Stimulated activated CD4-positive, alpha-beta T cell treated with anti-CD3 and anti-CD28 coated beads, Interleukin-12 subunit alpha, Interleukin-12 subunit beta, amount 100 ng/mL, for 24 hours (primary cell): ENCODE results near the gene SHLD1.

ENCODE experiments used
- DNase-seq, 2 experiments: peaks; one replicate each; pipeline ENCODE4 v3.0.0-alpha.2; 2020; ENCODE audit warnings: low read depth in 2 of 2

Gene SHLD1

DNA sequence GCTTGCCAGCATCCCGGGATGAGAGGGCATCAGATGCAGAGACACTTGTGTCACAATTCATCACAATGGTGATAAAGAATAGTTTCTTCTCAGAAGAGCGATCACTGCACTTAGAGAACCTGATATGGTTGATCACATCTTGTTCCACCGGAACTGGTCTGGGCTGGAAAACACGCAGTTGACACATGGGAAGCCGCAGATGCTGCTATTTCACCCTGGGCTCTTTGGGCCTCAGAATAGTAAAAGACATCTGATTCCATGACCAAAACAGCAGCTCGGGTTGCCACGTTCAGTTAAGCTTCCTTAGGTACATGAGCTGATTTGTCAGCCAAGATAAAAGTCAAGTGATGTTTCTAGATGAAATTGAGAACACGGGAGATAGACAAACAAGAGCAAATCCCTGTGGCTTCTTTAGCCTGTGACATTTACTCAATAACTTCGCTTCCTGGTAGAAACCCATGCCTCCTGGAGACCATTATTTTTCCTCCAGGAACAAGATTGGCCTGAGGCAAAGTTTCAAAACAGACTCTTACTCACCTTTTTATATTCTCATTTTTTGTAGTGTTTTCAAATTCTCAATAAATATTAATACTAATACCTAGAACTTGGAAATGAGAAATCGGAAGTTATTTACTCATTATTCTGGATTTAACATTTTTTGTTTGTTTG lies 140.7 kb downstream of the SHLD1 start:
- DNase-seq: no peak

DNA sequence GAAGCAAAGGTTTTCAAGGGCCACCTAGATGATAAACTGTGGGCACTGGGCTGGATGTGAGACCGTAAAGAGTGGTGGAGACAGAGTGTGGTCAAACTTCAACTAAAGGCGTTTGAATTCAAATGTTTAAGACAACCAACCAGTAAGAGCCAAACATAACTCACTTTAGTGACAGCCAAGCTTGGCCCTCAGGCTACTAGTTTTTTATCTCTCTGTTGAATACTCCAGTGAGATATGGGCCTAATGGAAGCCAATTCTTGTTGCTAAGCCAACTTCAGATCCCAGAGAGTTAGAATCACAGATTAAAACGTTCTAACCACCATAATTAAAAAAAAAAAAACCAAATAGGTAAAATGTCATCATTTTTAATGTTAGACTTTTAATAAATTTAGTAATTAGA lies 142.9 kb downstream of the SHLD1 start:
- no peak for DNase-seq

DNA sequence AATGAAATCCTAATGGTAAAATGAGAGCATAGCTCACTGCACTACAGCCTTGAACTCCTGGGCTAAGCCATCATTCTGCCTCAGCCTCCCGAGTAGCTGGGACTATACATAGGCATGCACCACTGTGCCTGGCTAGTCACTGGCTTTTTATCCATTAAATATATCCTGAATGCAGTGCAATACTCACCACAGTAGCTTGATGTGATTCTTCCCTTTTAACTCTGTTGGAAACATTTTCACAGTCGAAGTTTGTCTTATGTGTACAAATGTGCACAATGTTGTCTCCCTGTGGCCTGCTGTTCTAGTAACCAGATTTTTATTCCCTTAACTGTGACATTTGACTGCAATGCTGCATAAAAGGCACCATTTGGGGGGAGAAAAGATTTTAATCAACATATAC lies 143.4 kb downstream of the SHLD1 start:
- no peak for DNase-seq

DNA sequence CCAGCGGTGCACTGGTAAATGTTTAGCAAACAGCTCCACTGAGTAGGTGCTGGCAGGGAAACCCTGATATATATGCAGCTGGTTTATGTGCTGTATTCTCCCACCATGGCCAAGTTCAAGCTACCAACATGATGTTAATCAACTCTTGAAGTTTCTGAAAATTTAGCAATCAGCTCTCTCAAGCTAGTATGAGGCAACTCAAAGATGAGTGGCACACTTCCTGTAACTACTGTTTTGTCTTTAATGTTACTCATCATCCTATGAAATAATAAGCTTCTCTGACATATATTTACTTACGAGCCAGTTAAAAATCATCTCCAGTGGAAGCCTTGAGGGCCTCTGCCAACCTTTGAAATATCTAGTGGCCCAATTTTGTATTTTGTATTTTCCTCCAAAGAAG lies 145.4 kb downstream of the SHLD1 start:
- no peak for DNase-seq

DNA sequence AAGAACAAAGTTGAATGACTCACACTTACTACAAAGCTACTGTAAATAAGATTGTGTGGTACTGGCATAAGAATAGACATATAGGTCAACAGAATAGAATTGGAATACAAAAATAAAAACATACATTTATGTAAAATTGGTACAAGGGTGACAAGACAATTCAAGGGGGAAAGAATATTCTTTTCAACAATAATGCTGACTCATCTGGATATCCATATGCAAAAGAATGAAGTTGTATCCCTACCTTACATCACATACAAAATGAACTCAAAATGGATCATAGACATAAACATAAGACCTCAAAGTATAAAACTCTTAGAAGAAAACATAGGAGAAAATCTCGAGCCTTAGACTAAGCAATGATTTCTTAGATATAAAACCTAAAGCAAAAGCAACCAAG lies 149.2 kb downstream of the SHLD1 start:
- DNase-seq: no peak

DNA sequence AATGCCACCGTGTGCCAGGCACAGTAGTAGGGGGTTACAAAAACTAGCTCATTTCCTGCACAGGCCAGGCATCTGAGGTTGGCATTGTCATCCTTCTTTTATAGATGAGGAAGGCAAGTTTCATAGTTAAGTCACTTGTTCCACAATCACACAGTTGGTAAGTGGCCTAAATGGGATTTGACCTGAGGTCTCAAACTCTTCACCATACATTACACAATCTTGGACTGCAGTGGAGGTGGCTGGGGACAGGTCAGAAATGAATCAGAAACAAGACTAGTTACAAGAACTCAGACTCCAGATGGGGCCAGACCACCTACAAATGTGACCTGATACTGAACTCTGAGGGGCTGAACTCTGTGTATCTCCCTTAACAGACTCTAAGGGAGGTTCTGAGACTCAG lies 150.7 kb downstream of the SHLD1 start:
- DNase-seq: no peak

DNA sequence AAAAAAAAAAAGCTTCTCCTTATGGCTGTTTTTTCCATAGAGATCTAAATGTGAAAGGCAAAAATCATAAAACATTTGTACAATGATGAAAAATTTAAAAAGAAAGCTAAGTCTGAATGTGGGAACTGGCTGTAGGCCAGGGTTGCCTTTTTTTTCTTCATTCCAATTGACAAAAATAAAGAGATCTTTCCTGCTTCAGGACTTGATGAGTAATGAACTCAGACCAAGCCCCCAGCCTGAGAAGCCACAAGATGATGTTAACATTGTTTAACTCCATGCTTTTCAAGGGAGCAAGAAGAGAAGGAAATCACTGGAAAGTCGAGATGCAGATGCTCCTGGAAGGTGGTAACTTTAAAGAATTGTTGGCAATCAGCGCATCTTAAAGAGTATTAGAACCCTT lies 158.8 kb downstream of the SHLD1 start:
- no peak for DNase-seq

DNA sequence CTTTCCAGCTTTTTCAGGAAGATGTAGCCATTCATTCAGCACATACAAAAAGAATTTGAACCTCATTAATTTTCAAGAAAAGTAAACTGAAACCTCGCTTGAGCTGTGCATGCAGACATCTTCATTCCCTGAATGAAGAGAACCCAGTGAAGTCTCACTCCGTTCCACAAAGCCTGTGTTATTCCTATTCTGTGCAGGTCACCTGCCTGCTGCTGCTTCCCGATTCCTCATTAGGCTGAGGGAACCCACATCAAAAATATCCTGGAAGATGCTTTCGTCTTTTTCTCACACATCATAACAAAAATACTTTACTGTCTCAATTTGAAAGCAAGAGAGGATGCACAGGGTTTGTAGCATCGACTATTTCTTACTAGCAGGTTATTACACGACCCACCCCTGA lies 160.0 kb downstream of the SHLD1 start:
- no peak for DNase-seq

DNA sequence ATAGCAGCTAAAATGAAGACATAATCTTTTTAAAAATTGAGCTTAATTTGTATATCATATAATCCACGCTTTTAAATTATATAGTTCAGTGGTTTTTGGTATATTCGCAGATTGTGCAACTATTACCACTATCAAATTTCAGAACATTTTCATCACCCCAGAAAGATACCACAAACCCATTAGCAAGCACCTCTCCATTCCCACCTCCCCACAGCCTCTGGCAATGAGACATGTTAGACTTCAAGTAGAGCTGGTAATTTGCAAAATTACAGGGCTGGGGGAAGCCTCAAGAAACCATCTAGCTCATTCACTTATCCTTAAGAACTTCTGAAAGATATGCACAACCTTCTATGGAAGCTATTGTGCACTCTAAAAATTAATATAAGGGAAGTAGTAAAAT lies 163.0 kb downstream of the SHLD1 start:
- DNase-seq: no peak
